ENCODE measurements around the gene MMP25. TPM values are rescaled to one million over a fixed set of nuclear protein-coding genes. Genes with fewer than 3 reads are reported as not detected.
"Not testable (repeated sequence)": the region's sequence is repeated elsewhere in the genome, so short reads cannot be mapped to it uniquely, and the experiment has no call there.

MMP25 gene
- total and polyA plus RNA-seq, 12 donors: 0.09 to 3.1 (median 0.43) TPM; not detected in 1

GRCh38 chr16:3051494-3051893 lies 5.1 kb downstream of the MMP25 start:
- intact Hi-C loops (cut with DNase I): loop anchor here in 1 of 2 donors (10.0 kb wide), 2 partner anchors 73 to 123 kb away; no protein-coding TSS in a partner anchor
- H3K4me3 ChIP-seq: no peak overlapping the region
- no peaks in the 10 kb centered on the region for H3K36me3 ChIP-seq (replicated peaks in 1 of 2)
- H3K27ac ChIP-seq: no peak overlapping the region
- TF ChIP-seq POLR2A (IDR thresholded peaks at IDR 0.05) (no peak), CTCF (IDR thresholded peaks at IDR 0.05) (no peak)
- DNase-seq: no peak
- peaks cover 0 to 5% of the 10 kb centered on the region in 2 donors for H3K4me1 ChIP-seq (replicated peaks in 1 of 2)
- H3K9me3 ChIP-seq (replicated peaks in 1 of 3): no peaks in the 10 kb centered on the region
- WGBS, 4 donors: 44 to 85% (median 67%) methylated on average over 6 to 9 of the region's 9 CpGs
- peaks cover 22% of the 10 kb centered on the region for H3K27me3 ChIP-seq

GRCh38 chr16:3052571-3053329 lies 6.4 kb downstream of the MMP25 start:
- H3K27me3 ChIP-seq: peaks cover 13% of the 10 kb centered on the region
- intact Hi-C loops (cut with DNase I): loop anchor here in 1 of 2 donors (10.0 kb wide), 2 partner anchors 72 to 122 kb away; no protein-coding TSS in a partner anchor
- 72 to 83% (median 75%) methylated on average over 2 to 11 of the region's 12 CpGs for WGBS, 4 donors
- H3K9me3 ChIP-seq (replicated peaks in 1 of 3); H3K36me3 ChIP-seq (replicated peaks in 1 of 2); H3K4me3 ChIP-seq; H3K27ac ChIP-seq; DNase-seq; H3K4me1 ChIP-seq (replicated peaks in 1 of 2): not testable (repeated sequence)

GRCh38 chr16:3053330-3053710 lies 7.0 kb downstream of the MMP25 start:
- H3K27me3 ChIP-seq: not testable (repeated sequence)

GRCh38 chr16:3054965-3055733 lies 8.8 kb downstream of the MMP25 start:
- no peak overlapping the region for H3K27ac ChIP-seq
- H3K4me3 ChIP-seq: no peak overlapping the region
- TF ChIP-seq CTCF (IDR thresholded peaks at IDR 0.05) (no peak), POLR2A (IDR thresholded peaks at IDR 0.05) (no peak)
- H3K4me1 ChIP-seq (replicated peaks in 1 of 2): peaks cover 9 to 17% of the 10 kb centered on the region in 2 donors
- WGBS, 4 donors: 65 to 76% (median 67%) methylated on average over 13 to 17 of the region's 17 CpGs
- H3K36me3 ChIP-seq (replicated peaks in 1 of 2): no peaks in the 10 kb centered on the region
- DNase-seq: no peak
- no peaks in the 10 kb centered on the region for H3K27me3 ChIP-seq
- H3K9me3 ChIP-seq (replicated peaks in 1 of 3): no peaks in the 10 kb centered on the region
- intact Hi-C loops (cut with DNase I): loop anchor here (5.0 to 10.0 kb wide), 3 partner anchors 70 to 120 kb away; no protein-coding TSS in a partner anchor

More at GRCh38 chr16:3053330-3053710, 7.0 kb downstream of the MMP25 start:
- not testable (repeated sequence) for H3K4me3 ChIP-seq; H3K36me3 ChIP-seq (replicated peaks in 1 of 2); H3K27ac ChIP-seq; H3K4me1 ChIP-seq (replicated peaks in 1 of 2); H3K9me3 ChIP-seq (replicated peaks in 1 of 3); DNase-seq
- intact Hi-C loops (cut with DNase I): loop anchor here in 1 of 2 donors (10.0 kb wide), 2 partner anchors 71 to 121 kb away; no protein-coding TSS in a partner anchor
- WGBS, 4 donors: 80 to 84% (median 82%) methylated on average over 1 to 13 of the region's 13 CpGs

GRCh38 chr16:3055734-3056115 lies 9.4 kb downstream of the MMP25 start:
- not testable (repeated sequence) for H3K27me3 ChIP-seq; H3K36me3 ChIP-seq (replicated peaks in 1 of 2); DNase-seq; H3K9me3 ChIP-seq (replicated peaks in 1 of 3); H3K27ac ChIP-seq; H3K4me3 ChIP-seq
- peaks cover 9 to 17% of the 10 kb centered on the region in 2 donors for H3K4me1 ChIP-seq (replicated peaks in 1 of 2)
- intact Hi-C loops (cut with DNase I): loop anchor here (5.0 to 10.0 kb wide), 3 partner anchors 69 to 119 kb away; no protein-coding TSS in a partner anchor
- WGBS, 4 donors: 34 to 51% (median 49%) methylated on average over 5 to 9 of the region's 9 CpGs; no CpG with 5 or more reads in 1 of the 4 donors
